Thyroid gland (tissue), 4 donors: ENCODE results near the gene TXNDC15. TPM values are rescaled to one million over a fixed set of nuclear protein-coding genes. Genes with fewer than 3 reads are reported as not detected.
"Not testable (repeated sequence)": the region's sequence is repeated elsewhere in the genome, so short reads cannot be mapped to it uniquely, and the experiment has no call there.

Source experiments
- DNase-seq, 2 donors: peaks; one replicate each; pipeline ENCODE4 v3.0.0-alpha.2; 2019
- H3K27ac ChIP-seq, 3 donors: fragments of 200-600 bp; sonication (generic); 1 replicate in 2 of 3; 2 replicates in 1 of 3; pipeline ENCODE4 v1.5.1; 2016 to 2019; ENCODE audit warnings: mild to moderate bottlenecking in 1 of 3, moderate library complexity in 1 of 3
- H3K27me3 ChIP-seq: fragments of 200-600 bp; sonication (generic); one replicate; pipeline ENCODE4 v1.5.1; 2019
- H3K36me3 ChIP-seq, 2 donors: fragments of 200-600 bp; sonication (generic); one replicate each; pipeline ENCODE4 v1.5.1; 2016 to 2019
- H3K4me1 ChIP-seq, 2 donors: fragments of 200-600 bp; sonication (generic); one replicate each; pipeline ENCODE4 v1.5.1; 2017 to 2019
- H3K4me3 ChIP-seq, 3 donors: fragments of 200-600 bp; sonication (generic); replicated peaks in 1 of 3; 1 replicate in 2 of 3; 2 replicates in 1 of 3; pipeline ENCODE4 v1.5.1; 2016; ENCODE audit warnings: mild to moderate bottlenecking in 1 of 3
- H3K9me3 ChIP-seq: fragments of 200-600 bp; sonication (generic); one replicate; pipeline ENCODE4 v1.5.1; 2017
- CTCF ChIP-seq, 6 experiments: fragments of 200-600 bp in 3 of 6; fragments of 450-650 bp in 3 of 6; sonication (generic) in 3 of 6; IDR thresholded peaks; one replicate each; pipeline ENCODE4 v1.5.1; 2016 to 2019; ENCODE audit warnings: antibody characterized with exemption in 6 of 6, mild to moderate bottlenecking in 2 of 6, inconsistent platforms in 1 of 6, moderate library complexity in 1 of 6
- POLR2A ChIP-seq, 2 donors: fragments of 450-650 bp; IDR thresholded peaks; one replicate each; pipeline ENCODE4 v1.6.1; 2017; ENCODE audit warnings: antibody characterized with exemption in 2 of 2, mild to moderate bottlenecking in 2 of 2, moderate library complexity in 1 of 2
- WGBS, 2 donors: methylation state at CpG; one replicate each; pipeline ENCODE4 v1.1.5; 2017; 5-methylcytosine and 5-hydroxymethylcytosine counted together
- intact Hi-C: fragments of 100-400 bp; cut with DNase I; formaldehyde crosslinking; loops from one replicate; pipeline ENCODE4 v1.15.1; 2023
- total RNA-seq, 4 donors: library from RNA; depleted of rRNA; stranded (reverse); fragments of >200 nt; gene quantifications; one replicate each; pipeline ENCODE4 v1.2.3, GENCODE V29; 2016

TXNDC15 gene
- total RNA-seq, 4 donors from 2014 or later: 133 to 183 (median 153) TPM

GRCh38 chr5:134835623-134836022 lies 38.5 kb upstream of the TXNDC15 start:
- H3K4me3 ChIP-seq: no peak overlapping the region
- DNase-seq: no peak
- TF ChIP-seq CTCF (IDR thresholded peaks at IDR 0.05): no peak
- no peak for TF ChIP-seq POLR2A (IDR thresholded peaks at IDR 0.05)
- H3K9me3 ChIP-seq: no peaks in the 10 kb centered on the region
- no peak overlapping the region for H3K27ac ChIP-seq
- no peaks in the 10 kb centered on the region for H3K36me3 ChIP-seq
- peaks cover 2 to 10% of the 10 kb centered on the region in 2 donors for H3K4me1 ChIP-seq
- 96 to 99% methylated on average over 2 of the region's 2 CpGs for WGBS, 2 donors
- intact Hi-C loops: no loop called here
- no peaks in the 10 kb centered on the region for H3K27me3 ChIP-seq

GRCh38 chr5:134837530-134838181 lies 36.5 kb upstream of the TXNDC15 start:
- 92 to 93% methylated on average over 3 of the region's 3 CpGs for WGBS, 2 donors
- TF ChIP-seq CTCF (IDR thresholded peaks at IDR 0.05): no peak
- intact Hi-C loops: no loop called here
- Histone ChIP-seq H3K27ac (peak overlapping the region; percentile 29 to 76 (median 48)), H3K4me1 (peaks cover 8 to 19% of the 10 kb centered on the region in 2 donors), H3K4me3 (no peak overlapping the region), H3K27me3 (no peaks in the 10 kb centered on the region), H3K36me3 (no peaks in the 10 kb centered on the region), H3K9me3 (no peaks in the 10 kb centered on the region)
- DNase-seq: no peak

- H3K27me3 ChIP-seq, H3K36me3 ChIP-seq, H3K4me3 ChIP-seq, H3K9me3 ChIP-seq, intact Hi-C loops: not testable (repeated sequence)
- WGBS, 2 donors: 66 to 77% methylated on average over 9 of the region's 9 CpGs
- Histone ChIP-seq H3K27ac (peak overlapping the region; percentile 29 to 76 (median 48)), H3K4me1 (peaks cover 8 to 19% of the 10 kb centered on the region in 2 donors)
- DNase-seq: peak; percentile 72 to 82
Observed at GRCh38 chr5:134838361-134838760, 35.8 kb upstream of the TXNDC15 start.

- intact Hi-C loops: loop anchor here (10.0 kb wide), 1 partner anchor 64 kb away; the partner anchor contains the start of gene PCBD2
- no peak overlapping the region for H3K4me3 ChIP-seq
- H3K27me3 ChIP-seq: no peaks in the 10 kb centered on the region
- TF ChIP-seq POLR2A (IDR thresholded peaks at IDR 0.05): no peak
- no peak for TF ChIP-seq CTCF (IDR thresholded peaks at IDR 0.05)
- 71% methylated on average over 3 of the region's 3 CpGs for WGBS, 2 donors
- no peaks in the 10 kb centered on the region for H3K36me3 ChIP-seq
- peaks cover 8 to 19% of the 10 kb centered on the region in 2 donors for H3K4me1 ChIP-seq
- H3K27ac ChIP-seq: peak overlapping the region; percentile 7 to 67 (median 51)
- H3K9me3 ChIP-seq: no peaks in the 10 kb centered on the region
- peak; percentile 37 to 48 for DNase-seq
Observed at GRCh38 chr5:134840811-134841210, 33.4 kb upstream of the TXNDC15 start.

GRCh38 chr5:134844252-134844651 lies 29.9 kb upstream of the TXNDC15 start:
- intact Hi-C loops: loop anchor here (10.0 kb wide), 1 partner anchor 61 kb away; the partner anchor contains the start of gene PCBD2
- no peak overlapping the region for H3K4me3 ChIP-seq
- no peaks in the 10 kb centered on the region for H3K9me3 ChIP-seq
- no peaks in the 10 kb centered on the region for H3K27me3 ChIP-seq
- WGBS, 2 donors: 90 to 97% methylated on average over 1 of the region's 1 CpG
- H3K4me1 ChIP-seq: peaks cover 17 to 23% of the 10 kb centered on the region in 2 donors
- TF ChIP-seq POLR2A (IDR thresholded peaks at IDR 0.05) (no peak), CTCF (IDR thresholded peaks at IDR 0.05) (no peak)
- no peaks in the 10 kb centered on the region for H3K36me3 ChIP-seq
- DNase-seq: no peak
- no peak overlapping the region for H3K27ac ChIP-seq
